ENCODE measurements around the gene B3GNT9.
A peak's percentile ranks its signal among the peaks of the same experiment; 100 is the strongest.

The B3GNT9 gene

GRCh38 chr16:67109407-67110135, 41.2 kb downstream of the B3GNT9 start, which contains the start of gene PHAF1:
Gene PHAF1, plus strand, starts transcription at chr16:67109941. Its CDS starts 235 bp downstream, at chr16:67110176.
- DNase-seq: peak; percentile 49 to 87

- DNase-seq: no peak
Measured at GRCh38 chr16:67108931-67109406, 41.8 kb downstream of the B3GNT9 start.

- DNase-seq: no peak
Measured at GRCh38 chr16:67108489-67108888, 42.3 kb downstream of the B3GNT9 start.

- DNase-seq: no peak
Measured at GRCh38 chr16:67105881-67106280, 44.9 kb downstream of the B3GNT9 start.

GRCh38 chr16:67105246-67105645, 45.6 kb downstream of the B3GNT9 start:
- DNase-seq: no peak

GRCh38 chr16:67104845-67105244, 46.0 kb downstream of the B3GNT9 start:
- no peak for DNase-seq

GRCh38 chr16:67104061-67104460, 46.7 kb downstream of the B3GNT9 start:
- no peak for DNase-seq

- DNase-seq: no peak
Measured at GRCh38 chr16:67101311-67102082, 49.3 kb downstream of the B3GNT9 start.

GRCh38 chr16:67100569-67101310, 50.1 kb downstream of the B3GNT9 start:
- DNase-seq: no peak

- no peak for DNase-seq
Measured at GRCh38 chr16:67098599-67098998, 52.2 kb downstream of the B3GNT9 start.
